DMS53 treated with DMSO at 0.1 percent for 48 hours (cell line): Measurements from ENCODE around the gene BOLL.
"Not testable (repeated sequence)": the region's sequence is repeated elsewhere in the genome, so short reads cannot be mapped to it uniquely, and the experiment has no call there.

Experiments used
- DNase-seq: peaks from one replicate; lab custom pipeline; 2025; ENCODE audit not compliant: unreplicated experiment; lab: John Stamatoyannopoulos, UW

BOLL gene

GRCh38 chr2:197784956-197785941 is at the start of gene BOLL:
Gene BOLL, minus strand, starts transcription at chr2:197785319. Its CDS starts 3,469 bp downstream, at chr2:197781850.
- no peak for DNase-seq

- not testable (repeated sequence) for DNase-seq
Measured at GRCh38 chr2:197834771-197835170, 49.7 kb upstream of the BOLL start.

GRCh38 chr2:197828464-197829135 is 43.5 kb upstream of the BOLL start:
- no peak for DNase-seq

- no peak for DNase-seq
Measured at GRCh38 chr2:197827618-197828017, 42.5 kb upstream of the BOLL start.

GRCh38 chr2:197822333-197822732 is 37.2 kb upstream of the BOLL start:
- DNase-seq = no peak

GRCh38 chr2:197821550-197822289 is 36.6 kb upstream of the BOLL start:
- no peak for DNase-seq

GRCh38 chr2:197814526-197814925 is 29.4 kb upstream of the BOLL start:
- no peak for DNase-seq

GRCh38 chr2:197813093-197813787 is 28.1 kb upstream of the BOLL start:
- peak; percentile 24 for DNase-seq

GRCh38 chr2:197810491-197810890 is 25.4 kb upstream of the BOLL start:
- no peak for DNase-seq

GRCh38 chr2:197810016-197810415 is 24.9 kb upstream of the BOLL start:
- no peak for DNase-seq

- no peak for DNase-seq
Measured at GRCh38 chr2:197809064-197809463, 23.9 kb upstream of the BOLL start.

GRCh38 chr2:197805715-197806633 is 20.9 kb upstream of the BOLL start:
- no peak for DNase-seq

GRCh38 chr2:197804758-197805714 is 19.9 kb upstream of the BOLL start:
- DNase-seq = no peak

- peak; percentile 88 for DNase-seq
Measured at GRCh38 chr2:197804049-197804757, 19.1 kb upstream of the BOLL start, which contains the start of gene PLCL1. Gene PLCL1, plus strand, starts transcription at chr2:197804593.

GRCh38 chr2:197803033-197803444 is 17.9 kb upstream of the BOLL start:
- peak; percentile 60 for DNase-seq

GRCh38 chr2:197801033-197801432 is 15.9 kb upstream of the BOLL start:
- DNase-seq = no peak

- DNase-seq = no peak
Measured at GRCh38 chr2:197800091-197800490, 15.0 kb upstream of the BOLL start.

- no peak for DNase-seq
Measured at GRCh38 chr2:197799068-197799467, 13.9 kb upstream of the BOLL start.
